GM18507 (cell line): ENCODE data around the gene B3GAT2.

Source experiments
- DNase-seq: peaks from one replicate; pipeline ENCODE4 v3.0.0; 2011; ENCODE audit warnings: low read depth; ENCODE audit not compliant: insufficient read length; ENCODE audit errors: extremely low spot score
- FAIRE-seq: peaks from 2 replicates; lab custom pipeline; 2011; peaks lifted over from hg19 to GRCh38; lab: Jason Lieb, UNC

The B3GAT2 gene

DNA sequence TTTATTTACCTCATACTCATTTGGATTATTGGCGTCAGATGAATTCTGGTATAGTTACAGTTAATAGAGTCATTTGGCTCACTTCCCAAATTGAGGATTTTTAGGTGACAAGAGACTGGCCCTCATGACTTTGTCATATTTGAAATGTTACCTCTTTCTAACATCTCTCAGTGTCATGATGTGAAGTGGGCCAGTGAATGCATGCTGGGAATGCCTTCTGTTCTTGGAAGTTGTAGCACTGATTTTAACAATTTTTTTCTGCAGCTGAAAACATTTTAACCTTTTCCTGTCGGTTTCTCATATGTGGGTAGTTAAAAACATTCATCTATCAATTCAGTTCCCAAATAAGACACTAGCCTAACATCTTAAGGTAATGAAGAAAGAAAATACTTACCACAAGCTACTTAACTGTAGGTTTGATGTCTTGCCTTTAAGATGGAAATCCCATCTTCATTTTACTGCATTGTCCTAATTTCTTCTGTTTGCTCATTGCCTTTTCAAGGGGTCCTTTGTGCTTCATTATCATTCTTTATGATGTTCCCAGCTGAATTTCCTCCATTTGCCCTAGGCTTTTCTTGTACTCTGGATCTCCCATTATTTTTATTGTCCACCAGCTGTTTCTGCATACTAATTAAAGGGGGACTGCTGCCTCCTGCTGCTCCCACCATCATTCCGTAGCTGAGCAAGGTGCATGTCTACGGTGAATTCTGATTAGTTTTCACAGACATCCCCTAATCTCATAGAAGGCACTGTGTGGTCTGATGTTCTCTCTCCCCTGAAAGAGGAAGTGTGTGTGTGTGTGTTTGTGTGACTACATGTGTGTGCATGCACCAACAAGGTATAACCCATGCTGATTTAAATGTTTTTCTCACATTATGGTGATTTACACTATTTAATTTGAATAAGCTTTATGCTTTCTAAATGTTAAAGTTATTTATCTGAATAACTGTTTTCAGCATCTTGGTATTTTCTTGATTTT, 109.5 kb downstream of the B3GAT2 start:
- no peak for FAIRE-seq
- no peak for DNase-seq

- DNase-seq: no peak
- FAIRE-seq: no peak
Observed at GRCh38 chr6:70846207-70846835, 110.5 kb downstream of the B3GAT2 start.

GRCh38 chr6:70844301-70844700, 112.6 kb downstream of the B3GAT2 start:
- DNase-seq (no peak), FAIRE-seq (no peak)

DNA sequence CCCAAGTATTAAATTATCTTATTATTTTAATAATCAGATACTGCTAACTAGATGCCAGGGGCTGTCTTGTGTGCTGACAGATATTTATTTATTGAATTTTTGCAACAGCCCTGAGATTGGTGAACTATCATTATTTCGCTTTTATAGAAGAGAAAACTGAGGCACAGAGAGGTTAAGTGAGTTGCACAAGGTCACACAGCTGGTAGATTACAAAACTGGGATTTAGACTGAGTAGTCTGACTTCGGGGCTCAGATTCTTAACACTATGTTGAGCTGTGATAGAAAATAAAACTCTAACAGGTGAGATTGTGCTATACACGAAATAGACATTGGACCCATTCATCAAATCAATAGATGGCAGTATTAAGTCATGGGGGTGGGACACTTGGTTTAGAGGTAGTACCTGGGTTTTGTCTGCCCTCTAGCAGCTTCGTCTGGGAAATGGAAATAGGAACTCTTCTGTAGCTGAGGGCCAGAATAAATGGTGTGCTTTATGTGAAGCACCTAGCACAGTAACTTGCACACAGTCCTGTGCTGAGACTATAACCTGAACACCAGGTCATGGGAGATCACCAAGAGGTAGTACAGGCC, 113.4 kb downstream of the B3GAT2 start:
- no peak for FAIRE-seq
- DNase-seq: no peak

DNA sequence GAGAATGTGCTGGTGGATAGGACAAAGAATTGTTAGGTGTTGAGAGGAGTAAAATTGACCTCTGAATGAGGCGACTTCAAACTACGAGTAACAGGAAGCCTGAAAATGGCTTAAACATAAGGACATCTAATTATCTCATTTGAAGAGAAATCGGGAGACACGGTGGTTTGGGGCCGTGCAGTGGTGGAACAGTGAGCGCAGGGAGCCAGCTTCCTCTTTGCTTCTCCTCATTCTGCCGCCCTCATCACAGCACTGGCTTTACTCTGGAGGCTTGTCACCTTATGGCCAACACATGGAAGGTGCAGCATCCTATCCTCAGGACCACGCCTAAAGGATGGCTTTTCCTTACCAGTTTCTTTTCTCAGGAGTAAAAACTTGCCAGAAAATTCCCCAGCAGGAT, 114.3 kb downstream of the B3GAT2 start:
- FAIRE-seq: no peak
- no peak for DNase-seq

DNA sequence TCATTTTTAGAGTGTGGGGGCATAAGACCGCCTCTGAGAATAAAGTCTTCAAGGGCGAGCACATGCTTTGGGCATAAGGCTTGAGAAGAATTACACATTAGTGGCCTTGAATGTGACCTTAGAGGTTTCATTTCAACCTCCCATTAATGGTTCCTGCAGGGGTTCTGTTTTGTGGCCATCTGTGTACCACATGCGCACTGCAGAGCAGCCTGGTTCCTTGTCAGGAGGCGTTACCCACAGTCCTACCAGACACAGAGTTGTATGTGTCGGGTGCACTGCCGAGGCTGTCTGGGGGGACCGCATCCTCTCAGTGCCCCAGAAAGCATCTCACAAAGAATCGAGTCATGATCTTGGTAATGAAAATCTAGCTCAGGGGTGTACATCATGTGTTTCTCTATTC, 115.7 kb downstream of the B3GAT2 start:
- no peak for FAIRE-seq
- DNase-seq: no peak

GRCh38 chr6:70839286-70840266, 117.3 kb downstream of the B3GAT2 start:
- DNase-seq (no peak), FAIRE-seq (no peak)

GRCh38 chr6:70838907-70839285, 118.0 kb downstream of the B3GAT2 start:
- DNase-seq: no peak
- FAIRE-seq: no peak

GRCh38 chr6:70834520-70834919, 122.3 kb downstream of the B3GAT2 start:
- DNase-seq (no peak), FAIRE-seq (no peak)

GRCh38 chr6:70831427-70831826, 125.4 kb downstream of the B3GAT2 start:
- FAIRE-seq: no peak
- DNase-seq: no peak

GRCh38 chr6:70823651-70824050, 133.2 kb downstream of the B3GAT2 start:
- DNase-seq: no peak
- no peak for FAIRE-seq

GRCh38 chr6:70821751-70822150, 135.1 kb downstream of the B3GAT2 start:
- DNase-seq (no peak), FAIRE-seq (no peak)

DNA sequence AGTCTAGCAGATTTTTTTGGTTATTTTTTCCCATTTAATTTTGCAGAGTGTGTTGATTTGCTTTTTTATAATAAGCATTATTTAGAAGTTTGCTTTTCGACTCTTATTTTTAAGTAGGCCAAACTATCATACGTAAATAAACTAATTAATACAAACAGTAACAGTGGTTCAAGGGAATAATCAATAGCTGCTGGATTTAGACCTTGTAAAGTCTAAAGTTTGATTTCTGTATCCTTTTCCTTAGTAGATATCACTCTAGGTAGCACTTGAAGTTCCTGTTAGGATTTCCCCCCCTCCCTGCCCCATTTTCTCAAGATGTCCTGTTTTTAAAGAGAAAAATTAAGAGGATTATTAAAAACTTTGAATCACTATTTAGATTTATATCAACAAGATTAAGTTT, 136.1 kb downstream of the B3GAT2 start:
- FAIRE-seq (no peak), DNase-seq (no peak)

GRCh38 chr6:70819646-70820045, 137.2 kb downstream of the B3GAT2 start:
- no peak for DNase-seq
- no peak for FAIRE-seq

DNA sequence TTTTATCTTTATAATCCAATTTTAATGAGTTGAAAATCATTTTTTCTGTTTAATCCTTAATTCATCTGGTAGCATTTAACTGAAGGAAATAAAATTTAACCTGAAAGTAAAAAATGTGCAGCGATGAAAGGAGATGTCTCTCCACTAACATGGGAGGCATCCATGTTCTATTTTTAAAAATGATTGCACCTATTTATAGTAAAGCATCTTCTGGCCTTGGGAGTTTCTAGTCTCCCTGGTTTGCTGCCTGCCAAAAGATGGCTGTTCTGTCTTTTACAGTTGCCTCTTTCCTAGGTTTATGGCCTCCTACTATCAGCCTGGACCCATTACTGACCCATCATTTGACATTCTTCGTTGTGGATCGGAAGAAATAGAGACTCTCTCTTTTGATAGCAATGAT, 143.0 kb downstream of the B3GAT2 start:
- DNase-seq (no peak), FAIRE-seq (no peak)

DNA sequence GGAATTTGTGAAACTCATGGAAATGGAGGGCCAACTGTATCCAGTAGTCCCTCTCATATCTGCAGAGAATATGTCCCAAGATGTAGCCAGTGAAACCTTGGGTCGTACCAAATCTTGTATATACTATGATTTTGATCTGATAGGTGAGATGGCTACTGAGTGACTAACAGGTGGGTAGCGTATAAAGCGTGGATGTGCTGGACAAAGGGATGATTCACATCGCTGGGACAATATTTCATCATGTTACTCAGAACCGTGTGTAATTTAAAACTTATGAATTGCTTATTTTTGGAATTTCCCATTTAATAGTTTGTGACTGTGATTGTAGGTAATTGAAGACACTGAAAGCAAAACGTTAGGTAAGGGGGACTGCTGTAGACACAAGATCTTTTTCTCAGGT, 145.1 kb downstream of the B3GAT2 start:
- DNase-seq (no peak), FAIRE-seq (no peak)
